Stimulated activated CD4-positive, alpha-beta T cell treated with anti-CD3 and anti-CD28 coated beads, Interleukin-12 subunit alpha, Interleukin-12 subunit beta, amount 100 ng/mL, for 24 hours (primary cell): ENCODE measurements around the gene FEM1A.

Experiments
- DNase-seq, 2 experiments: peaks; one replicate each; pipeline ENCODE4 v3.0.0-alpha.2; 2020; ENCODE audit warnings: low read depth in 2 of 2

Gene FEM1A

GRCh38 chr19:4847190-4847973 lies 55.8 kb downstream of the FEM1A start:
- no peak for DNase-seq

GRCh38 chr19:4849019-4849418 lies 57.5 kb downstream of the FEM1A start:
- no peak for DNase-seq
